Measurements from ENCODE around the gene RNGTT.
A peak's percentile ranks its signal among the peaks of the same experiment; 100 is the strongest.

DNA sequence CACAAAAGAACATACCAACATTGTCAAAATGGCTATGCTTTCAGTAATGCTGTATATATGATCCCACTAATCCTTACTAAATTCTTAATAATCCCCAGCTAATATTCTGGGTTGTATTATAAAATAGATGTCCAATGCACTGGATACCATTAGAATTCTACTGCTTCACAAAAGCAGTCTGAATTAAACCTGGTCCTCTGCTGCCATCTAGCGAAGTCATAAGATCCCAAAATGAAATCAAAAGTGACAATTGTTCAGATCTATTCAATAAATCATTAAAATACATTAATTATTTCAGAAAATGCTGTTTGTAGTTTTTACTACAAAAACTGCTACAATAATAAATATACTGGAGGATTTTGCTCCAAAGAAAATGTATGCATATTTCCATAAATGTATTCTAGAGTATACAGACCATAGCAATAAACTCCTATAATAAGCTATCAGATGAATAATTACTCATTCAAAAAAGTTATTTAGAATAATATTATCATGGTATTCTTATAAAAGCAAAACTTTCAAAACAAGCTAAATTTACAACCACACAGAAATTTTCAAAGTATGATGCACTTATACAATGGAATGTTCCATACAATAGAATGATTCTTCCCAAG lies 92.6 kb downstream of the RNGTT start:
- TF ChIP-seq, protein P1, sequence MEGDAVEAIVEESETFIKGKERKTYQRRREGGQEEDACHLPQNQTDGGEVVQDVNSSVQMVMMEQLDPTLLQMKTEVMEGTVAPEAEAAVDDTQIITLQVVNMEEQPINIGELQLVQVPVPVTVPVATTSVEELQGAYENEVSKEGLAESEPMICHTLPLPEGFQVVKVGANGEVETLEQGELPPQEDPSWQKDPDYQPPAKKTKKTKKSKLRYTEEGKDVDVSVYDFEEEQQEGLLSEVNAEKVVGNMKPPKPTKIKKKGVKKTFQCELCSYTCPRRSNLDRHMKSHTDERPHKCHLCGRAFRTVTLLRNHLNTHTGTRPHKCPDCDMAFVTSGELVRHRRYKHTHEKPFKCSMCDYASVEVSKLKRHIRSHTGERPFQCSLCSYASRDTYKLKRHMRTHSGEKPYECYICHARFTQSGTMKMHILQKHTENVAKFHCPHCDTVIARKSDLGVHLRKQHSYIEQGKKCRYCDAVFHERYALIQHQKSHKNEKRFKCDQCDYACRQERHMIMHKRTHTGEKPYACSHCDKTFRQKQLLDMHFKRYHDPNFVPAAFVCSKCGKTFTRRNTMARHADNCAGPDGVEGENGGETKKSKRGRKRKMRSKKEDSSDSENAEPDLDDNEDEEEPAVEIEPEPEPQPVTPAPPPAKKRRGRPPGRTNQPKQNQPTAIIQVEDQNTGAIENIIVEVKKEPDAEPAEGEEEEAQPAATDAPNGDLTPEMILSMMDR (IDR thresholded peaks at IDR 0.05): peak in 2 of 3 experiments; percentile 57 to 67
- TF ChIP-seq POLR2A (IDR thresholded peaks at IDR 0.05): no peak
- peak in 1 of 2 donors; percentile 12 for TF ChIP-seq POLR2AphosphoS5 (IDR thresholded peaks at IDR 0.05; ENCODE audit: insufficient read depth in 1 of 2, low read depth in 1 of 2)

Data from vagina (tissue), 2 donors.